CD4-positive, alpha-beta T cell treated with Interleukin-15 for 4 hours (primary cell): Measurements from ENCODE around the gene SLC10A2.
"Not testable (repeated sequence)": the region's sequence is repeated elsewhere in the genome, so short reads cannot be mapped to it uniquely, and the experiment has no call there.

ENCODE experiments used
- DNase-seq: peaks from one replicate; pipeline ENCODE4 v3.0.0-alpha.2; 2020; ENCODE audit warnings: low spot score

Gene SLC10A2, protein sequence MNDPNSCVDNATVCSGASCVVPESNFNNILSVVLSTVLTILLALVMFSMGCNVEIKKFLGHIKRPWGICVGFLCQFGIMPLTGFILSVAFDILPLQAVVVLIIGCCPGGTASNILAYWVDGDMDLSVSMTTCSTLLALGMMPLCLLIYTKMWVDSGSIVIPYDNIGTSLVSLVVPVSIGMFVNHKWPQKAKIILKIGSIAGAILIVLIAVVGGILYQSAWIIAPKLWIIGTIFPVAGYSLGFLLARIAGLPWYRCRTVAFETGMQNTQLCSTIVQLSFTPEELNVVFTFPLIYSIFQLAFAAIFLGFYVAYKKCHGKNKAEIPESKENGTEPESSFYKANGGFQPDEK

GRCh38 chr13:103066079-103066780, at the start of gene SLC10A2:
TSS of gene SLC10A2 (minus strand) at chr13:103066417. CDS start at chr13:103066249, 168 bp downstream.
- no peak for DNase-seq

DNA sequence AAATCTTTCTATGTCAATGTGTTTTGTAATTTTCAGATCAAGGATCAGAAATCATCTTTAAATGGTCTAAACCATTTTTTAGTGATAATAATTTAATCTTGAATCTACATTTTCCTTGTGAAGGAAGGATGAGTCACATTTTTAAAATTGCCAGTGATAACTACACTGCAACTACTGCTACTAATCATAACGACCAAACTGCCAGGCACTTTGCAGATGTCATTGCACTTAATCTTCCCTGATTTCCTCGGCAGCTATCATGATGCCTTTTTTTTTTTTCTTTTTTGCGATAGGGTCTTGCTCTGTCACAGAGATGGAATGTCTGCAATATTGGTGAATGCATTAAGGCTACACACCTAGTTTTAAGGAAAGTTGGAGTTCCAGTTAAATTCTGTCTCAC, 41.4 kb upstream of the SLC10A2 start:
- no peak for DNase-seq

DNA sequence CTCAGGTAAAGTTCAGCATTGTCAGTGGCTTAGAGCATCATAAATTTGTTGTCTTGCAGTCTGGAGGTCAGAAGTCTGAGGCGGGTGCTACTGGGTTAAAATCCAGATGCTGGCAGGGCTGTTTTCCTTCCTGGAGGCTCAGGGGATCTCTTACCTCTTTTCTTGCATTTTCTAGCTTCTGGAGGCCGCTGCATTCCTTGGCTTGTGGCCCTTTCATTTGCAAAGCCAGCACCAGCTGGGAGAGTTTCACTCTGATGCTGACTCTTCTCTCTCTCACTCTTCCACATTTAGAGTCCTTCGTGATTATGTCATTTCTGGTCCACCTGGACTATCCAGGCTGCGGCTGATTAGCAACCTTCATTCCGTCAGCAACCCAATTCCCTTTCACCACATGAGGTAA, 38.1 kb upstream of the SLC10A2 start:
- DNase-seq = no peak

DNA sequence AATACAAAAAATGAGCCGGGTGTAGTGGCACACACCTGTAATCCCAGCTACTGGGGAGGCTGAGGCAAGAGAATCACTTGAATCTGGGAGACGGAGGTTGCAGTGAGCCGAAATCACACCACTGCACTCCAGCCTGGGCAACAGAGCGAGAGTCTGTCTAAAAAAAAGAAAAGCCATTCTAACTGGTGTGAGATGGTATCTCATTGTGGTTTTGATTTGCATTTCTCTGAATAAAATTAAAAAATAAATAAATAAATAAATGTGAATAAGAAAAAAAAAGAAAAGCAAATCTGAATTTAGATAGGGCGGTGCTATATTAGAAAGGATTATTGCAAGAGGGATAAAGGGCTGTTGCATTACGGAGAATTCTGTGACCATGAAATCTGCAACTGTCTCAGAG, 37.2 kb upstream of the SLC10A2 start:
- not testable (repeated sequence) for DNase-seq

DNA sequence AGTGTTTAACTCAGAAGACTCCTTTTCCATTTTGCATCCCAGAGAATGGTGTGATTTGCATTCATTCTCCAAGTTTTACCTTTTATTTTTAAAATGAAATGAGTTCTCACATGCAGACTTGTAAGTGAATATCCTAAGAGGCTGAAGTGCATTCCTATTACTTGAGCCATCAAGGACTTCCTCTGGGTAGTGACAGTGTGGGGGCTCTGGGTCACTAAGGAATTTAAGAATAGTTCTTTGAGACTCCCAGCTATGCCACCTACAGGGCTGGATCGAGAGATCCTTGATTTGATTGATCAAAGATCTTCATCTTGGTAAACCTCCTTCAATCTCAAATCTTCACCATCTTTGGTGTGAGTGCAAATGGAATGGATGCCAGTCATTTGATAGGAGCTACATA, 36.3 kb upstream of the SLC10A2 start:
- DNase-seq = no peak

GRCh38 chr13:103101901-103102300, 35.7 kb upstream of the SLC10A2 start:
- no peak for DNase-seq

DNA sequence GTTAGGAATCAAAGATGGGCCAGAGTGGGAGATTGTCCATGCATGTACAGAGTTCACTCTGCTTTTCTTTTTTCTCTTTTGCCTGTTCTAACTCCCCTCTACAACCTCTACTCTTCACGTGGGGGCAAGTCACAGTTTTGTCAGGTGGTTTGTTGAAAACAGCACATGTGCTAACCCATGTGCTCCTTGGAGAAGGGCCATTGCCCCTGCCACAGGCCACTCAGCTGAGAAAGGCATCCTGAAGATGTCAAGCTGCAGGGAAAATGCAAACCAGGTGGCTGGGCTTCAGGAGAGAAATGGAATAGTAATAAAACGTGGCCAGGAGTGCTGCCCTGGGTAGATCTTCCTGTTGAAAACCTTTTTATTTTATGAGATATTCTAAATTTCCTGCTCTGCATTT, 35.3 kb upstream of the SLC10A2 start:
- DNase-seq = no peak

GRCh38 chr13:103100830-103101229, 34.6 kb upstream of the SLC10A2 start:
- no peak for DNase-seq

DNA sequence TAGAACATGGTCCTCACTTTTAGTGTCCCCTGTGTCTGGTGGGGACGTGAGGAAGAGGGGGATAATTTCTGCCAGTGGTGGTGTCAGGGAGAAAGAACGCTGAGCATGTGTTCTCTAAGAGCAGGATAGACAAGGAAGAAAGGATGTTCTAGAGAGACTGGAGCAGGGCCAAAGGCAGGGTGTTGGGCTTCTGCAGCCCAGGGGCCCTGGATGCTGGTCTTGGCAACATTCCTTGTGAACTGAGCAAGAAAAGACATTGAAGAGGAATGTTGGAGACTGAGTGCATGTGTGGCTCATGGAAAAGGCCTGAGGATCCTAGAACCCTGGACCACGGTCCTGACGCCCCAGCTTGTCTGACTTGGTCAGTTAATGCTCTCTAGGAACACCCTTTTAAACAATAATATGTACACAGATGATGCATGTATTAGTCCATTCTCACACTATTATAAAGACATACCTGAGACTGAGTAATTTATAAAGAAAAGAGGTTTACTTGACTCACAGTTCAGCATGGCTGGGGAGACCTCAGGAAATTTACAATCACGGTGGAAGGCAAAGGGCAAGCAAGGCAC, 33.6 kb upstream of the SLC10A2 start:
- no peak for DNase-seq

- DNase-seq = no peak
Measured at GRCh38 chr13:103098535-103098934, 32.3 kb upstream of the SLC10A2 start.

DNA sequence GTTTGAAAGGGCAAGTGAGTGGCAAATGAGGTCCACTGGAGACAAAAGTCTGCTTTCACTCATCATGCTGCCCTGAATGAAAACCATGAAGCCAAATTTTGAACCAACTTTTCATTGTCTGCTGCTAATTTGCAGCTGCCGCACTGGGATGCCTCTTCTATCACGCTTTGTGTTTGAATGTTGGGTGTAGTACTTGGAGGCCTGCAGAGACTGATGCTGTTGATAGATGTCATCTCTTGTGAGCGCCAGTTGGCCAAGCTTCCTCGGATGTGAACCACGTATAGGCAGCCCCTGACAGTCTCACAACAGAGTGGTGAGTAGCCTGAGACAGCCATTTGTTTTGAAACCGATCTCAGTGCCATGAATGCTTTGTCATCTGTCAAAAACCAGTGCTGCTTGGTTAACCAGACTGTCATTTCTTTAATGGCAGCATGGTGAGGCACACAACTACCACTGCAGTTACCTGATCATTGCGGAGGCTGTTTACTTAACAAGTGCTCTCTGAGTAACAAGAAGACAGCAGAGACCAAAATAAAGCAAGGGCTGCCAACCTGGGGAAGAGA, 31.2 kb upstream of the SLC10A2 start:
- DNase-seq = no peak

DNA sequence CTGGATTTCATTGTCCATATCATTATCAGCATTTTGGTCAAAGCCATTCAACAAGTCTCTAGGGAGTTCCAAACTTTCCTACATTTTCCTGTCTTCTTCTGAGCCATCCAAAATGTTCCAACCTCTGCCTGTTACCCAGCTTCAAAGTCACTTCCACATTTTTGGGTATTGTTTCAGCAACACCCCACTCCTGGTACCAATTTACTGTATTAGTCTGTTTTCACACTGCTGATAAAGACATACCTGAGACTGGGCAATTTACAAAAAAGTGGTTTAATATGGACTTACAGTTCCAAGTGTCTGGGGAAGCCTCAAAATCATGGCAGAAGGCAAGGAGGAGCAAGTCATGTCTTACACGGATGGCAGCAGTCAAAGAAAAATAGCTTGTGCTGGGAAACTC, 27.4 kb upstream of the SLC10A2 start:
- not testable (repeated sequence) for DNase-seq

GRCh38 chr13:103087275-103087674, 21.1 kb upstream of the SLC10A2 start:
- DNase-seq = no peak

DNA sequence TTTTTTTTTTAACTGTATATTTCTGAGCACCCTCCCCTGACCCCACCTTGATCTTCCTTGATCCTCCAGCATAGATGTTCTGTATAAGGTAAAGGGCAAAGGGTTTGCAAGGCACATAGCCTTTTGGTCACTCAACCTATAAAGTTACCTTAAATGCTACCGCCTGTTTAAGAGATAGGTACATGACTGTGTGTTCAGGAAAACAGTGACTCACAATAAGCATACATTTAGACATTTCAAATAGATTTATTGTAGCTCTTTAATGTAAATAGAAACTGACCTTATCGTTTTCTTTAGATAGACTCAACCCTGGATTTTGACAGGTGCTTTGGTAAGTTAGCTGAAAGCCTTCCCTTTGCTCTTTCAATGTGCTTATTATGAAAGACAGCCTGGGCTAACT, 15.2 kb upstream of the SLC10A2 start:
- DNase-seq = no peak

- no peak for DNase-seq
Measured at GRCh38 chr13:103078158-103078557, 11.9 kb upstream of the SLC10A2 start.

DNA sequence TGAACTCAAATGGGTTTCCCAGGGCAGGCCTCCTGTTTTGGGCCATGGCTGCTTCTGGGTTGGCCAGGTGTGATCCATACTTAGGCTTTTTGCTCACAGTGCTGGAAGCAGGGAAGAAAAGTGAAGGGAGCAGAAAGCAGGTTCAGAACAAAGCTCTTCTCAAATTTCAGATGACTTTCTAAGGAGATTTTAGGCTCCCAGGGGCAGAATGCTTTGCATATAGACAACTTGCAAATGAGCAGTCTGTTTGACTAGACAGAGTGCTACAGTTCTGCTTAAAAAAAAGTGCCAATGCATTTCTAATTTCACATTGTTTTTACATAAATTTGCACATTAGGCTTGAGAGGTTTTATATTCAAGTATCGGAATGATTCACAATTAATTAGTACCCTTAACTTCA, 2.6 kb upstream of the SLC10A2 start:
- DNase-seq = no peak

GRCh38 chr13:103067751-103068555, 1.7 kb upstream of the SLC10A2 start:
- DNase-seq = no peak

GRCh38 chr13:103066781-103067345, 646 bp upstream of the SLC10A2 start:
- no peak for DNase-seq

GRCh38 chr13:103063376-103063775, 2.8 kb downstream of the SLC10A2 start:
- DNase-seq = no peak

GRCh38 chr13:103062079-103062478, 4.1 kb downstream of the SLC10A2 start:
- no peak for DNase-seq

- DNase-seq = no peak
Measured at GRCh38 chr13:103056008-103056407, 10.2 kb downstream of the SLC10A2 start.

GRCh38 chr13:103055166-103055565, 11.1 kb downstream of the SLC10A2 start:
- DNase-seq = no peak
